Skeletal muscle satellite cell (primary cell): ENCODE data around the gene ABCF2.

ENCODE experiments used
- H3K27me3 ChIP-seq: 2 replicates; pipeline ENCODE4 v1.7.0; 2013; ENCODE audit warnings: low read length; ENCODE audit not compliant: control insufficient read depth, insufficient read depth
- H3K36me3 ChIP-seq: 2 replicates; pipeline ENCODE4 v1.7.0; 2013; ENCODE audit warnings: mild to moderate bottlenecking, control low read depth, low read length; ENCODE audit not compliant: insufficient read depth
- H3K4me1 ChIP-seq: 2 replicates; pipeline ENCODE4 v1.7.0; 2013; ENCODE audit warnings: low read length; ENCODE audit not compliant: control insufficient read depth, insufficient read depth
- H3K4me2 ChIP-seq: 2 replicates; pipeline ENCODE4 v1.7.0; 2013; ENCODE audit warnings: mild to moderate bottlenecking, low read length
- H3K4me3 ChIP-seq: 2 replicates; pipeline ENCODE4 v1.7.0; 2013; ENCODE audit warnings: low read length
- H3K9ac ChIP-seq: 2 replicates; pipeline ENCODE4 v1.7.0; 2013; ENCODE audit warnings: mild to moderate bottlenecking, low read depth, low read length, moderate library complexity
- H3K9me3 ChIP-seq: replicated peaks from 2 replicates; pipeline ENCODE4 v1.7.0; 2013; ENCODE audit warnings: mild to moderate bottlenecking, control low read depth, low read length

ABCF2 gene

GRCh38 chr7:151251689-151252560 is 24.9 kb upstream of the ABCF2 start:
- no peaks in the 10 kb centered on the region for H3K9me3 ChIP-seq
- H3K9ac ChIP-seq: peak overlapping the region; percentile 88
- H3K4me1 ChIP-seq: peaks cover 43% of the 10 kb centered on the region
- peaks cover 25% of the 10 kb centered on the region for H3K27me3 ChIP-seq
- H3K4me3 ChIP-seq: peak overlapping the region; percentile 75
- H3K36me3 ChIP-seq: no peaks in the 10 kb centered on the region
- H3K4me2 ChIP-seq: peak overlapping the region; percentile 87

GRCh38 chr7:151251328-151251688 is 24.3 kb upstream of the ABCF2 start:
- Histone ChIP-seq H3K4me3 (peak overlapping the region; percentile 75), H3K27me3 (peaks cover 19% of the 10 kb centered on the region), H3K4me2 (peak overlapping the region; percentile 87), H3K9ac (peak overlapping the region; percentile 88), H3K9me3 (no peaks in the 10 kb centered on the region), H3K4me1 (peaks cover 49% of the 10 kb centered on the region), H3K36me3 (no peaks in the 10 kb centered on the region)

- Histone ChIP-seq H3K27me3 (peaks cover 14% of the 10 kb centered on the region), H3K4me1 (peaks cover 58% of the 10 kb centered on the region), H3K9me3 (no peaks in the 10 kb centered on the region), H3K36me3 (no peaks in the 10 kb centered on the region), H3K4me3 (peak overlapping the region; percentile 75), H3K9ac (no peak overlapping the region), H3K4me2 (peak overlapping the region; percentile 92)
Measured at GRCh38 chr7:151250181-151251132, 23.5 kb upstream of the ABCF2 start.

GRCh38 chr7:151249732-151250072 is 22.7 kb upstream of the ABCF2 start:
- Histone ChIP-seq H3K27me3 (peaks cover 6% of the 10 kb centered on the region), H3K4me2 (peak overlapping the region; percentile 92), H3K9me3 (no peaks in the 10 kb centered on the region), H3K9ac (peak overlapping the region; percentile 91), H3K4me1 (peaks cover 65% of the 10 kb centered on the region), H3K36me3 (no peaks in the 10 kb centered on the region), H3K4me3 (peak overlapping the region; percentile 87)

GRCh38 chr7:151249034-151249731 is 22.2 kb upstream of the ABCF2 start:
- peaks cover 2% of the 10 kb centered on the region for H3K27me3 ChIP-seq
- peak overlapping the region; percentile 91 for H3K9ac ChIP-seq
- no peaks in the 10 kb centered on the region for H3K36me3 ChIP-seq
- peak overlapping the region; percentile 92 for H3K4me2 ChIP-seq
- H3K9me3 ChIP-seq: no peaks in the 10 kb centered on the region
- H3K4me1 ChIP-seq: peaks cover 68% of the 10 kb centered on the region
- peak overlapping the region; percentile 87 for H3K4me3 ChIP-seq

GRCh38 chr7:151248346-151249033 is 21.5 kb upstream of the ABCF2 start, which contains the start of gene SMARCD3:
Gene SMARCD3 (minus strand): TSS chr7:151248694. CDS start chr7:151248562, 132 bp downstream.
- no peaks in the 10 kb centered on the region for H3K9me3 ChIP-seq
- peak within 1 kb of the TSS; percentile 87 for H3K4me3 ChIP-seq
- peak within 1 kb of the TSS; percentile 91 for H3K9ac ChIP-seq
- peaks cover 68% of the 10 kb centered on the region for H3K4me1 ChIP-seq
- H3K27me3 ChIP-seq: no peaks in the 10 kb centered on the region
- H3K36me3 ChIP-seq: no peaks in the 10 kb centered on the region
- H3K4me2 ChIP-seq: peak within 1 kb of the TSS; percentile 92

GRCh38 chr7:151247611-151248345 is 20.8 kb upstream of the ABCF2 start:
- H3K4me3 ChIP-seq: peak overlapping the region; percentile 87
- peak overlapping the region; percentile 91 for H3K9ac ChIP-seq
- H3K36me3 ChIP-seq: no peaks in the 10 kb centered on the region
- H3K4me2 ChIP-seq: peak overlapping the region; percentile 92
- H3K27me3 ChIP-seq: no peaks in the 10 kb centered on the region
- H3K9me3 ChIP-seq: no peaks in the 10 kb centered on the region
- H3K4me1 ChIP-seq: peaks cover 64% of the 10 kb centered on the region

GRCh38 chr7:151246851-151247580 is 20.0 kb upstream of the ABCF2 start:
- Histone ChIP-seq H3K27me3 (no peaks in the 10 kb centered on the region), H3K4me1 (peaks cover 57% of the 10 kb centered on the region), H3K36me3 (peaks cover 4% of the 10 kb centered on the region), H3K4me3 (peak overlapping the region; percentile 87), H3K9me3 (no peaks in the 10 kb centered on the region), H3K9ac (peak overlapping the region; percentile 91), H3K4me2 (peak overlapping the region; percentile 92)

- Histone ChIP-seq H3K4me2 (peak overlapping the region; percentile 92), H3K4me1 (peaks cover 54% of the 10 kb centered on the region), H3K9ac (peak overlapping the region; percentile 27), H3K4me3 (peak overlapping the region; percentile 87), H3K9me3 (no peaks in the 10 kb centered on the region), H3K27me3 (no peaks in the 10 kb centered on the region), H3K36me3 (peaks cover 9% of the 10 kb centered on the region)
Measured at GRCh38 chr7:151246102-151246850, 19.3 kb upstream of the ABCF2 start.
